GM23248 (cell line): Measurements from ENCODE around the gene SLC46A1. TPM values are rescaled to one million over a fixed set of nuclear protein-coding genes. Genes with fewer than 3 reads are reported as not detected.

Experiments
- DNase-seq: peaks from one replicate; pipeline ENCODE4 v3.0.0-alpha.2; 2015
- H2AFZ ChIP-seq: fragments of 200-600 bp; sonication (generic); 2 replicates; pipeline ENCODE4 v1.6.1; 2016; ENCODE audit warnings: antibody characterized with exemption
- H3F3A ChIP-seq: fragments of 200-600 bp; sonication (generic); 2 replicates; pipeline ENCODE4 v1.6.1; 2016; ENCODE audit warnings: mild to moderate bottlenecking, antibody characterized with exemption, mixed run types; ENCODE audit not compliant: insufficient read depth
- H3K27ac ChIP-seq: fragments of 200-600 bp; sonication (generic); 2 replicates; pipeline ENCODE4 v1.5.1; 2016; ENCODE audit warnings: mild to moderate bottlenecking
- H3K27me3 ChIP-seq: fragments of 200-600 bp; sonication (generic); replicated peaks from 2 replicates; pipeline ENCODE4 v1.6.1; 2016; ENCODE audit warnings: mild to moderate bottlenecking; ENCODE audit not compliant: insufficient read depth
- H3K36me3 ChIP-seq: fragments of 200-600 bp; sonication (generic); 2 replicates; pipeline ENCODE4 v1.6.1; 2016; ENCODE audit warnings: low read depth, mild to moderate bottlenecking
- H3K4me1 ChIP-seq: fragments of 200-600 bp; sonication (generic); 2 replicates; pipeline ENCODE4 v1.6.1; 2016; ENCODE audit warnings: mild to moderate bottlenecking; ENCODE audit not compliant: insufficient read depth
- H3K4me2 ChIP-seq: fragments of 200-600 bp; sonication (generic); one replicate; pipeline ENCODE4 v1.6.1; 2016; ENCODE audit warnings: mild to moderate bottlenecking; ENCODE audit not compliant: unreplicated experiment
- H3K4me3 ChIP-seq: fragments of 200-600 bp; sonication (generic); 2 replicates; pipeline ENCODE4 v1.5.1; 2016; ENCODE audit warnings: mild to moderate bottlenecking
- H3K79me2 ChIP-seq: fragments of 200-600 bp; sonication (generic); 2 replicates; pipeline ENCODE4 v1.6.1; 2016; ENCODE audit warnings: mild to moderate bottlenecking; ENCODE audit not compliant: insufficient read depth
- H3K9ac ChIP-seq: fragments of 200-600 bp; sonication (generic); 2 replicates; pipeline ENCODE4 v1.6.1; 2016; ENCODE audit warnings: mild to moderate bottlenecking
- H3K9me2 ChIP-seq: fragments of 200-600 bp; sonication (generic); 2 replicates; pipeline ENCODE4 v1.6.1; 2016; ENCODE audit warnings: mixed run types, mild to moderate bottlenecking, moderate library complexity; ENCODE audit not compliant: insufficient read depth
- H3K9me3 ChIP-seq: fragments of 200-600 bp; sonication (generic); one replicate; pipeline ENCODE4 v1.6.1; 2017; ENCODE audit warnings: low read depth
- H4K20me1 ChIP-seq: fragments of 200-600 bp; sonication (generic); 2 replicates; pipeline ENCODE4 v1.6.0; 2016; ENCODE audit not compliant: insufficient read depth
- EZH2 ChIP-seq: fragments of 200-600 bp; sonication (generic); IDR thresholded peaks from 2 replicates; pipeline ENCODE4 v1.6.1; 2018; ENCODE audit warnings: antibody characterized with exemption, mild to moderate bottlenecking; ENCODE audit not compliant: insufficient read depth, poor library complexity, severe bottlenecking
- EZH2phosphoT487 ChIP-seq: fragments of 200-600 bp; sonication (generic); IDR thresholded peaks from 2 replicates; pipeline ENCODE4 v1.6.1; 2018; ENCODE audit warnings: antibody characterized with exemption, moderate library complexity, mild to moderate bottlenecking, low read depth; ENCODE audit not compliant: insufficient read depth
- WGBS, 2 experiments: methylation state at CpG; one replicate each; pipeline ENCODE4 v1.1.6; 2015 to 2017; ENCODE audit warnings: low lambda C conversion rate in 2 of 2, low coverage in 1 of 2; ENCODE audit errors: missing lambda C conversion rate in 2 of 2; 5-methylcytosine and 5-hydroxymethylcytosine counted together
- in situ Hi-C: fragments of 300-500 bp; cut with MboI; formaldehyde crosslinking; loops from 2 replicates; pipeline ENCODE4 v1.15.0; 2020
- polyA plus RNA-seq: library from polyadenylated mRNA; unstranded; fragments of >200 nt; fragmentation: Nextera tagmentation; extraction: Ambion mirVana; gene quantifications from 2 replicates; pipeline ENCODE4 v1.2.1, GENCODE V29; 2016
- total RNA-seq: library from RNA; depleted of rRNA; stranded (reverse); fragments of >200 nt; shearing (Covaris generic); gene quantifications from 2 replicates; pipeline ENCODE4 v1.2.3, GENCODE V29; 2014

The SLC46A1 gene
- total and polyA plus RNA-seq, 2 experiments from 2014 or later = 4.9 to 11.1 TPM

- Histone ChIP-seq H3K9ac (no peak overlapping the region), H2AFZ (no peak overlapping the region), H3F3A (no peaks in the 10 kb centered on the region), H3K27ac (no peak overlapping the region), H3K4me2 (no peak overlapping the region), H3K36me3 (no peaks in the 10 kb centered on the region), H3K27me3 (no peaks in the 10 kb centered on the region), H4K20me1 (no peaks in the 10 kb centered on the region), H3K9me3 (no peaks in the 10 kb centered on the region), H3K4me3 (no peak overlapping the region), H3K79me2 (no peaks in the 10 kb centered on the region), H3K4me1 (peaks cover 6% of the 10 kb centered on the region), H3K9me2 (no peaks in the 10 kb centered on the region)
- no peak for DNase-seq
- in situ Hi-C loops = no loop called here
- TF ChIP-seq EZH2phosphoT487 (no peak), EZH2 (no peak)
- WGBS, 2 experiments = 61 to 67% methylated on average over 65 to 72 of the region's 72 CpGs
Measured at GRCh38 chr17:28381141-28381825, 24.7 kb downstream of the SLC46A1 start.

GRCh38 chr17:28379814-28380801, 25.9 kb downstream of the SLC46A1 start:
- H3K9me2 ChIP-seq = no peaks in the 10 kb centered on the region
- H3F3A ChIP-seq = no peaks in the 10 kb centered on the region
- H3K36me3 ChIP-seq = no peaks in the 10 kb centered on the region
- DNase-seq = peak; percentile 60
- no peak overlapping the region for H3K9ac ChIP-seq
- H4K20me1 ChIP-seq = no peaks in the 10 kb centered on the region
- in situ Hi-C loops = no loop called here
- no peak for TF ChIP-seq EZH2phosphoT487
- no peak for TF ChIP-seq EZH2
- no peak overlapping the region for H2AFZ ChIP-seq
- no peaks in the 10 kb centered on the region for H3K27me3 ChIP-seq
- 86% methylated on average over 10 of the region's 10 CpGs for WGBS, 2 experiments
- no peak overlapping the region for H3K4me2 ChIP-seq
- H3K9me3 ChIP-seq = no peaks in the 10 kb centered on the region
- H3K79me2 ChIP-seq = no peaks in the 10 kb centered on the region
- H3K27ac ChIP-seq = no peak overlapping the region
- H3K4me1 ChIP-seq = peaks cover 6% of the 10 kb centered on the region
- H3K4me3 ChIP-seq = no peak overlapping the region

GRCh38 chr17:28372945-28373274, 33.1 kb downstream of the SLC46A1 start:
- H3K79me2 ChIP-seq = peaks cover 16% of the 10 kb centered on the region
- no peaks in the 10 kb centered on the region for H3K36me3 ChIP-seq
- H4K20me1 ChIP-seq = no peaks in the 10 kb centered on the region
- H3K9ac ChIP-seq = no peak overlapping the region
- 73 to 100% methylated on average over 3 to 6 of the region's 6 CpGs for WGBS, 2 experiments
- in situ Hi-C loops = no loop called here
- peak overlapping the region; percentile 65 for H3K4me3 ChIP-seq
- no peaks in the 10 kb centered on the region for H3K27me3 ChIP-seq
- peak; percentile 13 for DNase-seq
- peaks cover 6% of the 10 kb centered on the region for H3K4me1 ChIP-seq
- peak overlapping the region; percentile 61 for H3K4me2 ChIP-seq
- peaks cover 16% of the 10 kb centered on the region for H3F3A ChIP-seq
- H3K9me3 ChIP-seq = no peaks in the 10 kb centered on the region
- no peak overlapping the region for H2AFZ ChIP-seq
- no peak for TF ChIP-seq EZH2
- no peak for TF ChIP-seq EZH2phosphoT487
- H3K27ac ChIP-seq = no peak overlapping the region
- H3K9me2 ChIP-seq = no peaks in the 10 kb centered on the region

GRCh38 chr17:28372203-28372944, 33.6 kb downstream of the SLC46A1 start:
- Histone ChIP-seq H3K4me2 (peak overlapping the region; percentile 61), H3K9me2 (no peaks in the 10 kb centered on the region), H3K9ac (peak overlapping the region; percentile 58), H3K27me3 (no peaks in the 10 kb centered on the region), H3K36me3 (no peaks in the 10 kb centered on the region), H3F3A (peaks cover 16% of the 10 kb centered on the region), H3K27ac (no peak overlapping the region), H3K79me2 (peaks cover 16% of the 10 kb centered on the region), H2AFZ (peak overlapping the region; percentile 71), H3K4me1 (peaks cover 6% of the 10 kb centered on the region), H3K4me3 (peak overlapping the region; percentile 65), H3K9me3 (no peaks in the 10 kb centered on the region), H4K20me1 (no peaks in the 10 kb centered on the region)
- WGBS, 2 experiments = 7 to 10% methylated on average over 33 to 50 of the region's 53 CpGs
- in situ Hi-C loops = no loop called here
- DNase-seq = peak; percentile 69
- TF ChIP-seq EZH2 (no peak), EZH2phosphoT487 (no peak)
